Measurements from ENCODE around the gene CEP170B. TPM values are rescaled to one million over a fixed set of nuclear protein-coding genes. Genes with fewer than 3 reads are reported as not detected.

CEP170B gene
- total RNA-seq, 1 donor from 2014 or later, result 55.4 TPM

DNA sequence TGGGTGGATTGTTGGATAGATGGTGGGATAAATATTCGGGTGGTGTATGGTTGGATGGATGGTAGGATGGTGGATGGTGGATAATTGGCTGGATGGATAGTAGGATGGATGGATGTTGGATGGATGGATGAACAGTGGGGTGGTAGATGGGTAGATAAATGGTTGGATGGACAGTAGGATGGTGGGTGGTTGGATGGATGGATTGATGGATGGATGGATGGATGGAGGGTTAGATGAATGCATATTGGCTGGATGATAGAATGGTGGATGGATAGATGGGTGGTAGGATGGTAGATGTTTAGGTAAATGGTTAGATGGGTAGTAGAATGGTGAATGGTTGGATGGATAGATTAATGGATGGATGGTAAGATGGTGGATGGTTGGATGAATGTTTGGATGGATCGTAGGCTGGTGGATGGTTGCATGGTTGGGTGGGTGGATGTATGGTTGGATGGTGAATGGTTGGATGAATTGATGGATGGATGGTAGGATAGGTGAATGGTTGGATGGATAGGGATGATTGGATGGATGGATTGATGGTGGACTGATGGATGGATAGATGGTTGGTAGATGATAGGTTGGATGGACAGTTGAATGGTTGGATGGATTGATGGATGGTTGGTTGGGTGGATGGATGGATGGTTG, 40.6 kb upstream of the CEP170B start:
- Mint-ChIP-seq H3K4me3 (ENCODE audit: unreplicated experiment) (peak overlapping the region; percentile 1), H3K36me3 (ENCODE audit: low read depth, unreplicated experiment) (peaks cover 4% of the 10 kb centered on the region), H3K27me3 (ENCODE audit: low read depth, unreplicated experiment) (peaks cover 6% of the 10 kb centered on the region), H3K9me3 (ENCODE audit: unreplicated experiment) (peaks cover 3% of the 10 kb centered on the region), H3K4me1 (ENCODE audit: low read depth, unreplicated experiment) (peaks cover 2% of the 10 kb centered on the region), H3K27ac (ENCODE audit: unreplicated experiment) (no peak overlapping the region)
- Histone ChIP-seq H3K27me3 (ENCODE audit: insufficient read depth, low read length) (no peaks in the 10 kb centered on the region), H3K9me3 (ENCODE audit: insufficient read depth, low read depth, low read length) (peaks cover 6% of the 10 kb centered on the region), H2AFZ (ENCODE audit: low read depth, low read length) (no peak overlapping the region), H3K36me3 (ENCODE audit: insufficient read depth, low read length) (no peaks in the 10 kb centered on the region), H3K27ac (ENCODE audit: low read depth, low read length) (no peak overlapping the region), H3K4me1 (ENCODE audit: insufficient read depth, low read length) (peaks cover 18% of the 10 kb centered on the region), H3K4me3 (ENCODE audit: insufficient read depth, low read depth, low read length) (no peak overlapping the region), H3K9ac (ENCODE audit: low read length) (no peak overlapping the region), H4K20me1 (ENCODE audit: insufficient read depth, low read length) (no peaks in the 10 kb centered on the region), H3K4me2 (ENCODE audit: low read length) (no peak overlapping the region), H3K79me2 (ENCODE audit: insufficient read depth, low read length) (no peaks in the 10 kb centered on the region)
- no peak for FAIRE-seq
- DNase-seq (ENCODE audit: low read depth), result no peak
- TF ChIP-seq, protein P1, sequence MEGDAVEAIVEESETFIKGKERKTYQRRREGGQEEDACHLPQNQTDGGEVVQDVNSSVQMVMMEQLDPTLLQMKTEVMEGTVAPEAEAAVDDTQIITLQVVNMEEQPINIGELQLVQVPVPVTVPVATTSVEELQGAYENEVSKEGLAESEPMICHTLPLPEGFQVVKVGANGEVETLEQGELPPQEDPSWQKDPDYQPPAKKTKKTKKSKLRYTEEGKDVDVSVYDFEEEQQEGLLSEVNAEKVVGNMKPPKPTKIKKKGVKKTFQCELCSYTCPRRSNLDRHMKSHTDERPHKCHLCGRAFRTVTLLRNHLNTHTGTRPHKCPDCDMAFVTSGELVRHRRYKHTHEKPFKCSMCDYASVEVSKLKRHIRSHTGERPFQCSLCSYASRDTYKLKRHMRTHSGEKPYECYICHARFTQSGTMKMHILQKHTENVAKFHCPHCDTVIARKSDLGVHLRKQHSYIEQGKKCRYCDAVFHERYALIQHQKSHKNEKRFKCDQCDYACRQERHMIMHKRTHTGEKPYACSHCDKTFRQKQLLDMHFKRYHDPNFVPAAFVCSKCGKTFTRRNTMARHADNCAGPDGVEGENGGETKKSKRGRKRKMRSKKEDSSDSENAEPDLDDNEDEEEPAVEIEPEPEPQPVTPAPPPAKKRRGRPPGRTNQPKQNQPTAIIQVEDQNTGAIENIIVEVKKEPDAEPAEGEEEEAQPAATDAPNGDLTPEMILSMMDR (IDR thresholded peaks at IDR 0.05; ENCODE audit: insufficient read depth, low read depth, low read length), result no peak
- no peak for TF ChIP-seq EZH2 (IDR thresholded peaks at IDR 0.05; ENCODE audit: insufficient read depth, low read length)

DNA sequence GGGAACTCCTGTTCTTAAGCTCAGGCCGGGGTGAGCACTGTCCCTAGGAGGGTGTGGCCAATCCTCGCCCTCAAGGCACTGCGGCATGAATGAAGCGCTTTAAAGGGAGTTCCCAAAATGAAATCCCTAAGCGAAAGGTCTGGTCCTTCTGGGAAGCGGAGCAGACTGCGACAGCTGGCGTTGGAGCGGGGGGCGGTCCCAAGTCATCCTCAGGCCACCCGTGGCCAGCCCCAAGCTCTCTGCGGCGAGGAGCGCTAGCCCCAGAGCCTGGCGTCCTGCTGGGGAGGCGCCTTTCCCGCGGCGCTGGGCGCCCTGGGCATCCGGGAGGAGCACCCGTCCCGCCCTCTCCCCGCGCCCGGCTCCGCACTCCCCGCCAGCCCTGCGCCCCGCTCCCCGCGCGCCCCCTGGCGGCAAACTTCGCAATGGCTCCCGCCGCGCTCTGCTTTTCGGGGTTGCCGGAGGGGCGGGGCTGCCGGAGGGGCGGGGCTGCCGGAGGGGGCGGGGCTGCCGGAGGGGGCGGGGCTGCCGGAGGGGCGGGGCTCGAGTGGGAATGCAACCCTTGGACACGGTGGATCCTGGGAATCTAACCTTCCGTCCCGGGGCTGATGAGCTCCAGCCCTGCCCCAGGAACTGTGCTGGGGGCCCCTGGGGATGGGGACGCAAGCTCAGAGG, 38.7 kb upstream of the CEP170B start:
- Histone ChIP-seq H3K4me2 (ENCODE audit: low read length) (peak overlapping the region; percentile 98), H3K9ac (ENCODE audit: low read length) (peak overlapping the region; percentile 67), H3K79me2 (ENCODE audit: insufficient read depth, low read length) (no peaks in the 10 kb centered on the region), H3K9me3 (ENCODE audit: insufficient read depth, low read depth, low read length) (peaks cover 6% of the 10 kb centered on the region), H3K4me1 (ENCODE audit: insufficient read depth, low read length) (peaks cover 14% of the 10 kb centered on the region), H3K36me3 (ENCODE audit: insufficient read depth, low read length) (no peaks in the 10 kb centered on the region), H3K27me3 (ENCODE audit: insufficient read depth, low read length) (peaks cover 5% of the 10 kb centered on the region), H3K27ac (ENCODE audit: low read depth, low read length) (no peak overlapping the region), H4K20me1 (ENCODE audit: insufficient read depth, low read length) (no peaks in the 10 kb centered on the region), H3K4me3 (ENCODE audit: insufficient read depth, low read depth, low read length) (peak overlapping the region; percentile 65), H2AFZ (ENCODE audit: low read depth, low read length) (peak overlapping the region; percentile 98)
- DNase-seq (ENCODE audit: low read depth) (peak; percentile 15), FAIRE-seq (no peak)
- Mint-ChIP-seq H3K27ac (ENCODE audit: unreplicated experiment) (no peak overlapping the region), H3K36me3 (ENCODE audit: low read depth, unreplicated experiment) (peaks cover 4% of the 10 kb centered on the region), H3K27me3 (ENCODE audit: low read depth, unreplicated experiment) (peaks cover 10% of the 10 kb centered on the region), H3K4me3 (ENCODE audit: unreplicated experiment) (peak overlapping the region; percentile 85), H3K4me1 (ENCODE audit: low read depth, unreplicated experiment) (peaks cover 2% of the 10 kb centered on the region), H3K9me3 (ENCODE audit: unreplicated experiment) (peaks cover 3% of the 10 kb centered on the region)
- TF ChIP-seq EZH2 (IDR thresholded peaks at IDR 0.05; ENCODE audit: insufficient read depth, low read length), result no peak
- TF ChIP-seq, protein P1 (IDR thresholded peaks at IDR 0.05; ENCODE audit: insufficient read depth, low read depth, low read length), result no peak

DNA sequence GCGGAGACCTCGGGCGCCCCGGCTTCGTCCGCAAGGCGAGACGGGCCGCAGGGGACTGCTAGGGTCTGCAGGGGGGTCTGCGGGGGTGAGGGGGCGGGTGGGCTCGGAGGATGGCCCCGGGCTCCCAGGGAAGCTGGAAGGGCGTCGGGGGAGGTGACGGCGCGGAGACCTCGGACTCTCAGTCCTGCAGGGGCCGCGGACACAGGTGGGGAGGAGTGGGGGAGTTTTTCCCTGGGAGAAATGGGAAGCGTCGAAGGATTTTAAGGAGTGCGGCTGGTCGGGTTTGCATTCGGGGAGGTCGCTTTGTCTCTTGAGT, 38.2 kb upstream of the CEP170B start:
- Histone ChIP-seq H3K9ac (ENCODE audit: low read length) (peak overlapping the region; percentile 67), H3K79me2 (ENCODE audit: insufficient read depth, low read length) (no peaks in the 10 kb centered on the region), H3K4me2 (ENCODE audit: low read length) (peak overlapping the region; percentile 94), H4K20me1 (ENCODE audit: insufficient read depth, low read length) (no peaks in the 10 kb centered on the region), H3K4me1 (ENCODE audit: insufficient read depth, low read length) (peaks cover 14% of the 10 kb centered on the region), H3K9me3 (ENCODE audit: insufficient read depth, low read depth, low read length) (peaks cover 6% of the 10 kb centered on the region), H3K4me3 (ENCODE audit: insufficient read depth, low read depth, low read length) (peak overlapping the region; percentile 58), H2AFZ (ENCODE audit: low read depth, low read length) (peak overlapping the region; percentile 95), H3K27ac (ENCODE audit: low read depth, low read length) (no peak overlapping the region), H3K36me3 (ENCODE audit: insufficient read depth, low read length) (no peaks in the 10 kb centered on the region), H3K27me3 (ENCODE audit: insufficient read depth, low read length) (peaks cover 5% of the 10 kb centered on the region)
- TF ChIP-seq, protein P1 (IDR thresholded peaks at IDR 0.05; ENCODE audit: insufficient read depth, low read depth, low read length), result no peak
- TF ChIP-seq EZH2 (IDR thresholded peaks at IDR 0.05; ENCODE audit: insufficient read depth, low read length), result no peak
- DNase-seq (ENCODE audit: low read depth) (no peak), FAIRE-seq (no peak)
- H3K9me3 Mint-ChIP-seq (ENCODE audit: unreplicated experiment), result peaks cover 3% of the 10 kb centered on the region
- H3K27ac Mint-ChIP-seq (ENCODE audit: unreplicated experiment), result no peak overlapping the region
- peaks cover 10% of the 10 kb centered on the region for H3K27me3 Mint-ChIP-seq (ENCODE audit: low read depth, unreplicated experiment)
- H3K36me3 Mint-ChIP-seq (ENCODE audit: low read depth, unreplicated experiment), result peaks cover 2% of the 10 kb centered on the region
- H3K4me3 Mint-ChIP-seq (ENCODE audit: unreplicated experiment), result peak overlapping the region; percentile 85
- peaks cover 2% of the 10 kb centered on the region for H3K4me1 Mint-ChIP-seq (ENCODE audit: low read depth, unreplicated experiment)

Data from astrocyte (in vitro differentiated cells and primary cell).